GM18909 (cell line): ENCODE data around the gene SMAD7.

Source experiments
- ATAC-seq: cut with Tn5 transposase; IDR thresholded peaks from one replicate; pipeline ENCODE4 v1.9.1; 2021; ENCODE audit warnings: mild to moderate bottlenecking; ENCODE audit not compliant: unreplicated experiment, poor library complexity

Gene SMAD7

GRCh38 chr18:48962994-48963561 is 12.3 kb upstream of the SMAD7 start:
- no peak for ATAC-seq

- no peak for ATAC-seq
These were observed 11.7 kb upstream of the SMAD7 start for GRCh38 chr18:48962252-48962993.

- no peak for ATAC-seq
These were observed 10.8 kb upstream of the SMAD7 start for GRCh38 chr18:48961547-48961946.

GRCh38 chr18:48959921-48960920 is 9.5 kb upstream of the SMAD7 start:
- no peak for ATAC-seq

- no peak for ATAC-seq
These were observed 8.8 kb upstream of the SMAD7 start for GRCh38 chr18:48959551-48959920.

GRCh38 chr18:48958951-48959350 is 8.2 kb upstream of the SMAD7 start:
- no peak for ATAC-seq

- no peak for ATAC-seq
These were observed 6.9 kb upstream of the SMAD7 start for GRCh38 chr18:48957616-48958015.

GRCh38 chr18:48957136-48957535 is 6.4 kb upstream of the SMAD7 start:
- ATAC-seq: no peak

- ATAC-seq: no peak
These were observed 5.6 kb upstream of the SMAD7 start for GRCh38 chr18:48956356-48956755.

GRCh38 chr18:48955830-48956261 is 5.1 kb upstream of the SMAD7 start:
- no peak for ATAC-seq

GRCh38 chr18:48954886-48955819 is 4.4 kb upstream of the SMAD7 start:
- ATAC-seq: no peak

- ATAC-seq: no peak
These were observed 2.4 kb upstream of the SMAD7 start for GRCh38 chr18:48953104-48953706.

- peak; percentile 34 for ATAC-seq
These were observed 1.7 kb upstream of the SMAD7 start for GRCh38 chr18:48952287-48953103.

- peak; percentile 48 for ATAC-seq
These were observed 902 bp upstream of the SMAD7 start for GRCh38 chr18:48951448-48952286.

GRCh38 chr18:48949606-48950535 is 894 bp downstream of the SMAD7 start:
- ATAC-seq: no peak

GRCh38 chr18:48949050-48949605 is 1.6 kb downstream of the SMAD7 start:
- no peak for ATAC-seq
